Measurements from ENCODE around the gene GPAT2. TPM values are rescaled to one million over a fixed set of nuclear protein-coding genes. Genes with fewer than 3 reads are reported as not detected.
"Not testable (repeated sequence)": the region's sequence is repeated elsewhere in the genome, so short reads cannot be mapped to it uniquely, and the experiment has no call there.

Gene GPAT2
- total and polyA plus RNA-seq, 8 donors: 0.23 to 5.0 (median 1.4) TPM

GRCh38 chr2:96070351-96070750 is 35.6 kb upstream of the GPAT2 start:
- DNase-seq; H3K27ac ChIP-seq; H3K27me3 ChIP-seq; FAIRE-seq; H3K36me3 ChIP-seq; H3K4me3 ChIP-seq; ATAC-seq; H3K9me3 ChIP-seq; H3K4me1 ChIP-seq; intact Hi-C loops (cut with DNase I): not testable (repeated sequence)
- WGBS, 2 donors: 76 to 91% methylated on average over 5 of the region's 5 CpGs

- WGBS, 2 donors: 56 to 60% methylated on average over 6 of the region's 8 CpGs
- not testable (repeated sequence) for FAIRE-seq, ATAC-seq
Measured at GRCh38 chr2:96069878-96070277, 35.2 kb upstream of the GPAT2 start.

GRCh38 chr2:96067902-96068581 is 33.3 kb upstream of the GPAT2 start:
- H3K27ac ChIP-seq, H3K36me3 ChIP-seq, FAIRE-seq, H3K4me3 ChIP-seq, H3K9me3 ChIP-seq, H3K27me3 ChIP-seq, H3K4me1 ChIP-seq: not testable (repeated sequence)
- intact Hi-C loops (cut with DNase I): loop anchor here in 1 of 3 donors (10.0 kb wide), 1 partner anchor 1637 kb away; no protein-coding TSS in a partner anchor
- DNase-seq: peak in 2 of 6 donors; percentile 10 to 41
- 62 to 65% methylated on average over 9 of the region's 9 CpGs for WGBS, 2 donors
- peak in 1 of 4 donors; percentile 21 for ATAC-seq

More at GRCh38 chr2:96069878-96070277, 35.2 kb upstream of the GPAT2 start:
- H3K36me3 ChIP-seq, H3K27ac ChIP-seq, DNase-seq, H3K4me3 ChIP-seq, H3K4me1 ChIP-seq, H3K27me3 ChIP-seq, H3K9me3 ChIP-seq: not testable (repeated sequence)
- intact Hi-C loops (cut with DNase I): loop anchor here in 1 of 3 donors (10.0 kb wide), 1 partner anchor 1635 kb away; no protein-coding TSS in a partner anchor

GRCh38 chr2:96067098-96067660 is 32.5 kb upstream of the GPAT2 start:
- intact Hi-C loops (cut with DNase I): loop anchor here in 1 of 3 donors (10.0 kb wide), 1 partner anchor 1638 kb away; no protein-coding TSS in a partner anchor
- H3K27me3 ChIP-seq, H3K9me3 ChIP-seq, FAIRE-seq, ATAC-seq, H3K4me1 ChIP-seq, H3K36me3 ChIP-seq, H3K27ac ChIP-seq, H3K4me3 ChIP-seq, DNase-seq: not testable (repeated sequence)
- WGBS, 2 donors: 69 to 88% methylated on average over 2 of the region's 2 CpGs

GRCh38 chr2:96066511-96066910 is 31.8 kb upstream of the GPAT2 start:
- not testable (repeated sequence) for H3K9me3 ChIP-seq, FAIRE-seq, H3K27ac ChIP-seq, H3K27me3 ChIP-seq, H3K36me3 ChIP-seq, H3K4me3 ChIP-seq, H3K4me1 ChIP-seq, ATAC-seq
- intact Hi-C loops (cut with DNase I): loop anchor here in 1 of 3 donors (10.0 kb wide), 1 partner anchor 1638 kb away; no protein-coding TSS in a partner anchor
- peak in 1 of 6 donors; percentile 35 for DNase-seq
- 93 to 94% methylated on average over 3 to 4 of the region's 7 CpGs for WGBS, 2 donors

- H3K36me3 ChIP-seq, H3K27me3 ChIP-seq, ATAC-seq, FAIRE-seq, H3K4me1 ChIP-seq, H3K9me3 ChIP-seq, DNase-seq, H3K27ac ChIP-seq, H3K4me3 ChIP-seq: not testable (repeated sequence)
- intact Hi-C loops (cut with DNase I): loop anchor here in 1 of 3 donors (10.0 kb wide), 1 partner anchor 1639 kb away; no protein-coding TSS in a partner anchor
- WGBS, 2 donors: 75 to 83% methylated on average over 4 of the region's 4 CpGs
Measured at GRCh38 chr2:96065954-96066353, 31.2 kb upstream of the GPAT2 start.

- intact Hi-C loops (cut with DNase I): loop anchor here in 1 of 3 donors (10.0 kb wide), 1 partner anchor 1639 kb away; no protein-coding TSS in a partner anchor
- DNase-seq (peak in 1 of 6 donors; percentile 59), FAIRE-seq (no peak), ATAC-seq (no peak)
- Histone ChIP-seq H3K4me3 (no peak overlapping the region), H3K27me3 (no peaks in the 10 kb centered on the region), H3K36me3 (no peaks in the 10 kb centered on the region), H3K27ac (no peak overlapping the region), H3K9me3 (no peaks in the 10 kb centered on the region), H3K4me1 (no peaks in the 10 kb centered on the region)
- no peak for TF ChIP-seq CTCF (IDR thresholded peaks at IDR 0.05)
- 74 to 76% methylated on average over 4 of the region's 4 CpGs for WGBS, 2 donors
Measured at GRCh38 chr2:96065381-96065930, 30.7 kb upstream of the GPAT2 start.

GRCh38 chr2:96064760-96065159 is 30.0 kb upstream of the GPAT2 start:
- DNase-seq, H3K27me3 ChIP-seq, H3K9me3 ChIP-seq, H3K27ac ChIP-seq, H3K4me3 ChIP-seq, ATAC-seq, H3K4me1 ChIP-seq, FAIRE-seq, H3K36me3 ChIP-seq: not testable (repeated sequence)
- intact Hi-C loops (cut with DNase I): loop anchor here in 1 of 3 donors (10.0 kb wide), 1 partner anchor 1640 kb away; no protein-coding TSS in a partner anchor

- not testable (repeated sequence) for H3K27me3 ChIP-seq, H3K27ac ChIP-seq, ATAC-seq, H3K36me3 ChIP-seq, H3K4me3 ChIP-seq, H3K4me1 ChIP-seq, DNase-seq, H3K9me3 ChIP-seq, FAIRE-seq
- intact Hi-C loops (cut with DNase I): loop anchor here in 1 of 3 donors (10.0 kb wide), 1 partner anchor 1641 kb away; no protein-coding TSS in a partner anchor
- WGBS, 2 donors: 100% methylated on average over 1 of the region's 3 CpGs
Measured at GRCh38 chr2:96064047-96064675, 29.4 kb upstream of the GPAT2 start.

GRCh38 chr2:96063116-96063899 is 28.6 kb upstream of the GPAT2 start:
- not testable (repeated sequence) for H3K9me3 ChIP-seq, H3K4me3 ChIP-seq, H3K4me1 ChIP-seq, FAIRE-seq, H3K27me3 ChIP-seq, H3K27ac ChIP-seq, H3K36me3 ChIP-seq
- intact Hi-C loops (cut with DNase I): loop anchor here in 1 of 3 donors (10.0 kb wide), 1 partner anchor 1641 kb away; no protein-coding TSS in a partner anchor
- peak in 1 of 6 donors; percentile 55 for DNase-seq
- whole genome bisulfite sequencing, 2 donors: 61 to 63% methylated on average over 10 to 11 of the region's 12 CpGs
- ATAC-seq: peak in 3 of 4 donors; percentile 59 to 73 (median 71)
